DND-41 (cell line): ENCODE data around the gene FN3KRP.

Experiments used
- ATAC-seq: fragments of 200-7000 bp; cut with Tn5 transposase; 3 replicates; pipeline ENCODE4 v1.9.1; 2021; ENCODE audit warnings: low read depth; ENCODE audit not compliant: insufficient read depth
- DNase-seq: peaks from one replicate; pipeline ENCODE4 v3.0.0-alpha.2; 2020
- H2AFZ ChIP-seq: 2 replicates; pipeline ENCODE4 v1.6.0; 2012; ENCODE audit warnings: low read depth, low read length
- H3K27ac ChIP-seq: 2 replicates; pipeline ENCODE4 v1.5.1; 2012; ENCODE audit warnings: low read length, inconsistent platforms
- H3K27me3 ChIP-seq: fragments of 200-600 bp; sonication (generic); 2 replicates; pipeline ENCODE4 v1.6.0; 2012; ENCODE audit warnings: low read length, mild to moderate bottlenecking, inconsistent platforms; ENCODE audit not compliant: insufficient read depth, poor library complexity
- H3K36me3 ChIP-seq: 2 replicates; pipeline ENCODE4 v1.5.1; 2012; ENCODE audit warnings: low read length, inconsistent platforms; ENCODE audit not compliant: insufficient read depth
- H3K4me1 ChIP-seq: 2 replicates; pipeline ENCODE4 v1.5.1; 2012; ENCODE audit warnings: mild to moderate bottlenecking, low read length; ENCODE audit not compliant: insufficient read depth
- H3K4me2 ChIP-seq: 2 replicates; pipeline ENCODE4 v1.6.0; 2012; ENCODE audit warnings: mild to moderate bottlenecking, moderate library complexity, low read length, inconsistent platforms; ENCODE audit not compliant: insufficient read depth
- H3K4me3 ChIP-seq, 2 experiments: fragments of 200-600 bp in 1 of 2; shearing (Covaris generic) in 1 of 2; 2 replicates each; pipeline ENCODE4 v1.5.1; 2012 to 2016; ENCODE audit warnings: inconsistent platforms in 2 of 2, low read length in 2 of 2, mild to moderate bottlenecking in 2 of 2, low read depth in 1 of 2, moderate library complexity in 1 of 2
- H3K79me2 ChIP-seq: 2 replicates; pipeline ENCODE4 v1.6.0; 2012; ENCODE audit warnings: low read length, inconsistent platforms; ENCODE audit not compliant: insufficient read depth
- H3K9ac ChIP-seq: 2 replicates; pipeline ENCODE4 v1.6.0; 2012; ENCODE audit warnings: low read depth, mild to moderate bottlenecking, inconsistent platforms, low read length, moderate library complexity
- H3K9me3 ChIP-seq: 2 replicates; pipeline ENCODE4 v1.5.1; 2012; ENCODE audit warnings: low read length, moderate library complexity, mild to moderate bottlenecking, inconsistent platforms; ENCODE audit not compliant: insufficient read depth, severe bottlenecking
- H4K20me1 ChIP-seq: 2 replicates; pipeline ENCODE4 v1.6.0; 2012; ENCODE audit warnings: low read length; ENCODE audit not compliant: insufficient read depth
- CTCF ChIP-seq: IDR thresholded peaks from 2 replicates; pipeline ENCODE4 v1.5.1; 2012; ENCODE audit warnings: borderline replicate concordance, low read length, moderate library complexity, mild to moderate bottlenecking; ENCODE audit not compliant: poor library complexity, severe bottlenecking; ENCODE audit errors: extremely low read depth
- EZH2 ChIP-seq: IDR thresholded peaks from 3 replicates; pipeline ENCODE4 v1.6.1; 2012; ENCODE audit warnings: borderline replicate concordance, low read depth, mild to moderate bottlenecking, moderate library complexity, low read length, inconsistent platforms; ENCODE audit not compliant: severe bottlenecking

The FN3KRP gene

DNA sequence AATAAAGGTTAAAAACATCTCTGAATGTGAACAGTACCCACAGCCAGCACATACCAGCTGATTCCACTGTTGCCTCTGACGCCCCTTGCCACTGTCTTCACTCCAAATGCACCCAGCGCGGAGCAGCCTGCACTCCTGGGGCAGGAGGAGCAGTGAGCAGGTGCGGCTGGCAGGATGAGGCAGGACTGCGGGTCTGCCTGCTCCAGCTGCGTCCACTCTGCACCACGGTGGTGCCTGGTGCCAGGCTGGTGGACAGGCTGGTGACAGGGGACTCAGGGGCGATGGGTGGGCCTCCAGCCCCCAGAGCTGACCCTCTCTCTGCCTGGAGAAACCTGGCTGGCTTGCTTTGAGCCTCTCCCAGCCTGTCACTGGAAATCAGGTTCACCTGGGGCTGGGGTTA lies 27.4 kb upstream of the FN3KRP start:
- Histone ChIP-seq H4K20me1 (no peaks in the 10 kb centered on the region), H3K9ac (no peak overlapping the region), H3K4me3 (no peak overlapping the region), H3K36me3 (no peaks in the 10 kb centered on the region), H3K4me2 (no peak overlapping the region), H3K79me2 (no peaks in the 10 kb centered on the region), H3K9me3 (peaks cover 1% of the 10 kb centered on the region), H3K4me1 (no peaks in the 10 kb centered on the region), H3K27me3 (no peaks in the 10 kb centered on the region), H2AFZ (no peak overlapping the region), H3K27ac (no peak overlapping the region)
- no peak for ATAC-seq
- TF ChIP-seq EZH2 (no peak), CTCF (no peak)
- DNase-seq = no peak

DNA sequence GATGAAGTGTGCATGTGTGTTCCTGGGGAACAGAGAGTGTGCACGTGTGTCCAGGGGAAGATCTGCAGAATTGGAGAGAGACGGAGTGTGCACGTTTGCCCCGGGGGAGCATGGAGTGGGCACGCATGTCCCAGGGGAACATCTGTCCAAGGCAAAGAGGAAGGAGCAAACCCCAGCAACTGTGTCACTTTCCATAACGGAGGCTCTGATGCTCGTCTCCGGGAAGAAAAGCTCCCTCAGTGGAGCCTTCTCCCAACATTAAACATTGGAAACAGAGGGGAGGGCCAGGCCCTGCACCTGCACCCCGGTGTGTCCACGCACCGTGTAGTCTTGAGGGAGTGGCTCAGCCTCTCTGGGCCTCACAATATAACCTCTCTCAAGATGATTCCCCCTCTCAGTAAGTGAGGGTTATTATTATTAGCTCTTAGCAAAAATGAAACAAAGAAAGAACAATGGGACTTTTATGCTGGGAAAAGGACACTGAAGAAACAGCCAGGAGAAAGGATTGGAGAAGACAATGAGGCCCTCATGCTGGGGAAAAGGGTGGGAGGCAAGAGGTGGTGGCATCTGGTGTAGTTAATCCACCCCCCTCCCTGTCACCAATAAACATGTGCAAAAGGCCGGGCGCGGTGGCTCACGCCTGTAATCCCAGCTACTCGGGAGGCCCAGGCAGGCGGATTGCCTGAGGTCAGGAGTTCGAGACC lies 25.6 kb upstream of the FN3KRP start:
- DNase-seq (no peak), ATAC-seq (no peak)
- H3K27me3 ChIP-seq = no peaks in the 10 kb centered on the region
- H3K4me3 ChIP-seq = no peak overlapping the region
- H2AFZ ChIP-seq = no peak overlapping the region
- H3K27ac ChIP-seq = no peak overlapping the region
- no peak overlapping the region for H3K9ac ChIP-seq
- H3K4me2 ChIP-seq = no peak overlapping the region
- no peak for TF ChIP-seq EZH2
- TF ChIP-seq CTCF = no peak
- no peaks in the 10 kb centered on the region for H3K36me3 ChIP-seq
- H4K20me1 ChIP-seq = no peaks in the 10 kb centered on the region
- no peaks in the 10 kb centered on the region for H3K79me2 ChIP-seq
- peaks cover 15% of the 10 kb centered on the region for H3K9me3 ChIP-seq
- no peaks in the 10 kb centered on the region for H3K4me1 ChIP-seq

GRCh38 chr17:82691714-82692113 lies 24.8 kb upstream of the FN3KRP start:
- no peak overlapping the region for H3K4me2 ChIP-seq
- no peak for ATAC-seq
- TF ChIP-seq EZH2 (no peak), CTCF (no peak)
- H3K36me3 ChIP-seq = no peaks in the 10 kb centered on the region
- no peak overlapping the region for H3K4me3 ChIP-seq
- no peaks in the 10 kb centered on the region for H3K79me2 ChIP-seq
- H2AFZ ChIP-seq = no peak overlapping the region
- no peak overlapping the region for H3K9ac ChIP-seq
- H4K20me1 ChIP-seq = no peaks in the 10 kb centered on the region
- H3K27ac ChIP-seq = no peak overlapping the region
- peaks cover 18% of the 10 kb centered on the region for H3K9me3 ChIP-seq
- H3K4me1 ChIP-seq = no peaks in the 10 kb centered on the region
- DNase-seq = no peak
- H3K27me3 ChIP-seq = no peaks in the 10 kb centered on the region

DNA sequence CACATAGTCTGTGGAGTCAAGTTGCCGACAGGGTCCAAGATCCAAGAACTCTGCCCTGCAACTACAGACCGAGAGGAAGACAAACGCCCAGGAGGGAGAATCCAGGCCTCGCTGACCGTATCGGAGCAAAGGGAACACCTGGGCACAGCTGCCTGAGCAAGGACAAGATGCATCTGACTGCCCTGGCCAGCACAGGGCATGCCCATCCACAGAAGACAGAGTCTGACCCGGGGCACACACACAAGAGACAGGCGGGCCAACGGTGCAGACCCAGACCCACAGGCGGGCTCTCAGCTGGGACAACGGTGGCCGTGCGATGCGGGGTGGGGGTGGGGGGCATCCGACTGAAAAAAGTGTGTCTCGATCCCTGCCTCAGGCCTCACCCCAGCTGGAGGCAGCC lies 24.2 kb upstream of the FN3KRP start:
- H3K79me2 ChIP-seq = no peaks in the 10 kb centered on the region
- H2AFZ ChIP-seq = no peak overlapping the region
- no peaks in the 10 kb centered on the region; the same call in 1 of the 2 replicates for H4K20me1 ChIP-seq
- peaks cover 18% of the 10 kb centered on the region for H3K9me3 ChIP-seq
- H3K27me3 ChIP-seq = no peaks in the 10 kb centered on the region
- no peak overlapping the region for H3K27ac ChIP-seq
- ATAC-seq = no peak
- no peaks in the 10 kb centered on the region for H3K36me3 ChIP-seq
- H3K4me1 ChIP-seq = peaks cover 4% of the 10 kb centered on the region
- no peak for DNase-seq
- H3K9ac ChIP-seq = no peak overlapping the region
- no peak overlapping the region for H3K4me2 ChIP-seq
- no peak for TF ChIP-seq EZH2
- no peak for TF ChIP-seq CTCF
- H3K4me3 ChIP-seq = no peak overlapping the region
